RWPE2 (cell line): ENCODE data around the gene FBLN5.

ENCODE experiments used
- ATAC-seq: fragments of 200-7000 bp; cut with Tn5 transposase; 3 replicates; pipeline ENCODE4 v1.9.1; 2021; ENCODE audit warnings: low read depth
- DNase-seq: peaks from one replicate; pipeline ENCODE4 v3.0.0-alpha.2; 2020; ENCODE audit warnings: low spot score
- H3K27ac ChIP-seq: fragments of 450-650 bp; 2 replicates; pipeline ENCODE4 v1.5.1; 2017; ENCODE audit warnings: mild to moderate bottlenecking; ENCODE audit not compliant: poor library complexity, severe bottlenecking
- H3K27me3 ChIP-seq: fragments of 250-450 bp; sonication (Bioruptor Pico); 2 replicates; pipeline ENCODE4 v1.5.1; 2021; ENCODE audit warnings: mild to moderate bottlenecking, moderate library complexity; ENCODE audit not compliant: insufficient read depth, poor library complexity, severe bottlenecking
- H3K36me3 ChIP-seq: fragments of 250-450 bp; sonication (Bioruptor Pico); 2 replicates; pipeline ENCODE4 v1.5.1; 2020; ENCODE audit warnings: low read depth, mild to moderate bottlenecking, moderate library complexity
- H3K4me1 ChIP-seq: fragments of 250-450 bp; sonication (Bioruptor Pico); 2 replicates; pipeline ENCODE4 v1.5.1; 2021; ENCODE audit warnings: mild to moderate bottlenecking, moderate library complexity; ENCODE audit not compliant: insufficient read depth, poor library complexity, severe bottlenecking
- H3K4me3 ChIP-seq: fragments of 250-450 bp; sonication (Bioruptor Pico); 2 replicates; pipeline ENCODE4 v1.5.1; 2021; ENCODE audit warnings: mild to moderate bottlenecking, moderate library complexity; ENCODE audit not compliant: severe bottlenecking
- H3K9me3 ChIP-seq: fragments of 250-450 bp; sonication (Bioruptor Pico); 2 replicates; pipeline ENCODE4 v1.5.1; 2021; ENCODE audit warnings: mild to moderate bottlenecking, moderate library complexity; ENCODE audit not compliant: severe bottlenecking
- CTCF ChIP-seq: fragments of 450-650 bp; IDR thresholded peaks from one replicate; pipeline ENCODE4 v1.5.1; 2017; ENCODE audit warnings: mild to moderate bottlenecking, moderate library complexity; ENCODE audit not compliant: poor library complexity, severe bottlenecking

Gene FBLN5

DNA sequence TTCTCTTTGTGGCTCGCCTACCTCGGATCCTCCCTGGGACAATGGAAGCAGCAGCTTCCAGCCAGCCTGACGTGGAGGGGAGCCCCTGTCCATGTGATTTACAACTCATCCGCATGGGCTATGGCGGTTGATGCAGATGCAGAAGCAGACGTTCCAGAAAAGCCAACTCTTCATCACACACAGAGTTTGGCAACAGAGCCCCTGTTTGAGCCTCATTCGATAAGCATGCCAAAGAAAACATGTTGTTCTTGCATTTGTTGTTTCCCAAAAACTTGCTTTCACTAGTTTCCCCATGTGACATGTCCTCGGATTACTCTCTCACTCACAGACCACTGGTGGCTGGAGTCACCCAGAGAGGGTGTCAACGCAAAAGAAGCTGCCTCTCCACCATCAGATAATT, 63.7 kb downstream of the FBLN5 start:
- H3K27me3 ChIP-seq, result no peaks in the 10 kb centered on the region
- peaks cover 9% of the 10 kb centered on the region for H3K4me1 ChIP-seq
- ATAC-seq, result no peak
- TF ChIP-seq CTCF, result no peak
- no peak overlapping the region for H3K27ac ChIP-seq
- H3K9me3 ChIP-seq, result no peaks in the 10 kb centered on the region
- DNase-seq, result no peak
- H3K4me3 ChIP-seq, result no peak overlapping the region
- no peaks in the 10 kb centered on the region for H3K36me3 ChIP-seq

DNA sequence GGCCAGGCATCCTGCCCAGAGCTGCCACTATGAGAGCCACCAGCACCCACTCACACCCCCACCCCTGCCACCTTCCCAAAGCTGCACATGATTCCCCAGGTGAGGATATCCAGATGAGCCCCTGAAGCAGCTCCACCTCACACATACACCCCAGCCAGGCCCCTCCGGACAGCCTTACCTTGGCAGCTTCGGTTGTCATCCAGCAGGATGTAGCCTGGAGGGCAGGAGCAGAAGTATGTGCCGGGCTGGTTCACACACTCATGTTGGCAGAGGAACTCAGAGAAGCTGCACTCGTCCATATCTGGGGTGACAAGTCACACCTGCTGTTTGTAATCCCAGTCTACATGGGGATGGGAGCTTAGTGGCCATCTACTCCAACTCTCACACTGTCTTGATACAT, 64.7 kb downstream of the FBLN5 start:
- H3K27me3 ChIP-seq, result no peaks in the 10 kb centered on the region
- ATAC-seq, result no peak

GRCh38 chr14:91882369-91882768, 65.1 kb downstream of the FBLN5 start:
- no peaks in the 10 kb centered on the region for H3K27me3 ChIP-seq
- DNase-seq (no peak), ATAC-seq (no peak)
- no peak for TF ChIP-seq CTCF
- no peak overlapping the region for H3K4me3 ChIP-seq
- H3K4me1 ChIP-seq, result peaks cover 9% of the 10 kb centered on the region
- H3K27ac ChIP-seq, result no peak overlapping the region
- H3K9me3 ChIP-seq, result no peaks in the 10 kb centered on the region
- no peaks in the 10 kb centered on the region for H3K36me3 ChIP-seq

More for the DNA sequence above, 64.7 kb downstream of the FBLN5 start:
- TF ChIP-seq CTCF, result no peak
- Histone ChIP-seq H3K36me3 (no peaks in the 10 kb centered on the region), H3K9me3 (no peaks in the 10 kb centered on the region), H3K4me3 (no peak overlapping the region), H3K4me1 (peaks cover 9% of the 10 kb centered on the region), H3K27ac (no peak overlapping the region)
- DNase-seq, result no peak

- DNase-seq (no peak), ATAC-seq (peak; percentile 43; the same call in 2 of the 3 replicates)
- H3K4me1 ChIP-seq, result peaks cover 9% of the 10 kb centered on the region
- no peak overlapping the region for H3K4me3 ChIP-seq
- H3K27ac ChIP-seq, result no peak overlapping the region
- no peaks in the 10 kb centered on the region for H3K9me3 ChIP-seq
- H3K36me3 ChIP-seq, result no peaks in the 10 kb centered on the region
- TF ChIP-seq CTCF, result no peak
- no peaks in the 10 kb centered on the region for H3K27me3 ChIP-seq
Measured at GRCh38 chr14:91879196-91879595, 68.3 kb downstream of the FBLN5 start.

DNA sequence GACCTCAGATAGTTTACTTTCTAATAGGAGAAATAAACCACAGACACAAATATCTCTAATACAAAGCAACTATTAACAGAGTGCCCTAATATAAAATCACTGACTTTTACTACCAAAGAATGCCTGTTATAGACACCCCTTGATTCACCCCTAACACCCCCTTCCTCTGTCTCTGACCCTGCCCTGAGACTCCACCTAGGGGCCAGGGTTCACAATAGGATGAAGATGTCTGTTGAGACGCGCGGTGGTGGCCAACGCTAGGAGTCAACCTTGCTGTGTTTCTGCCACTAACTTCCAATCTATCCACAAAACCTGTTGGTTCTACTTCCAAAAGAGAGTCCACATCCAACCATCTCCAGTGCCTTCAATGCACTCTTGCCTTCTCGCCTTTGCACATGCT, 69.2 kb downstream of the FBLN5 start:
- Histone ChIP-seq H3K4me1 (peaks cover 9% of the 10 kb centered on the region), H3K9me3 (no peaks in the 10 kb centered on the region), H3K36me3 (no peaks in the 10 kb centered on the region), H3K27ac (no peak overlapping the region), H3K4me3 (no peak overlapping the region), H3K27me3 (no peaks in the 10 kb centered on the region)
- ATAC-seq (no peak), DNase-seq (no peak)
- TF ChIP-seq CTCF, result no peak
